ENCODE measurements around the gene SLC6A1. TPM values are rescaled to one million over a fixed set of nuclear protein-coding genes. Genes with fewer than 3 reads are reported as not detected.

The SLC6A1 gene
- total and polyA plus RNA-seq, 2 of the 8 experiments (the other 6 are each of a cell fraction or from before 2014, with no cell fraction given) = 0.30 to 0.63 TPM

DNA sequence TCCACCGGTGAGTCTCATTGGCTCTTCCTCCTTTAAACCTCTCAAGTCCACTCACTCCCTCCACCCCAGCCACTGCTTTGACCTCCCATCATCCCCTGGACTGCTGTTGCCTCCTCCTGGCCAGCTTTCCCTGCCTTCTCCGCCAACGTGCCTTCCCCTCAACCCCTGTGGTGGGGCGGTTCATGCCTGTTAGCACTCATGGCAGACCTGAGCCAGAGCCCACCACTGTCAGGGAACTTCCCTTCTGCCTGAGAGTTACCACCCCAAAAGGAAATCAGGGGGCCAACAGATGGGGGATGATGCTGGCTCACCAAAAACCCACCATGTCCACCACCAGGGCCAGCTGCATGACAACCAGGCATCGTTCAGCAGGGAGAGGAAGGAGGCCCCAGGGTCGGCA is 44.2 kb upstream of the SLC6A1 start:
- H3K36me3 ChIP-seq (ENCODE audit: control insufficient read depth in 2 of 4, insufficient read depth in 4 of 4, low read length in 3 of 4) = no peaks in the 10 kb centered on the region
- no peak overlapping the region for H2AK5ac ChIP-seq (ENCODE audit: low read depth, low read length)
- no peak overlapping the region for H3K23ac ChIP-seq (ENCODE audit: insufficient read length)
- POLR2A ChIA-PET (ENCODE audit: partially characterized antibody) = no interaction called here
- DNase-seq (ENCODE audit: low read depth in 1 of 2, low spot score in 2 of 2) = no peak
- no peak overlapping the region for H3K14ac ChIP-seq (ENCODE audit: insufficient read length)
- no peak overlapping the region for H4K5ac ChIP-seq (ENCODE audit: insufficient read length, low read depth, low read length)
- H3K27me3 ChIP-seq (replicated peaks in 1 of 4; ENCODE audit: control insufficient read depth in 3 of 4, extremely low read depth in 1 of 4, insufficient read depth in 3 of 4, low read length in 3 of 4) = no peaks in the 10 kb centered on the region
- H2BK15ac ChIP-seq (ENCODE audit: low read length) = no peak overlapping the region
- H3K4me3 ChIP-seq (ENCODE audit: extremely low read depth in 1 of 4, insufficient read depth in 2 of 4, low read depth in 3 of 4, low read length in 4 of 4) = no peak overlapping the region
- 83% methylated on average over 6 of the region's 6 CpGs; no CpG with 5 or more reads in 1 of the 2 experiments for WGBS, 2 experiments (ENCODE audit: extremely low coverage in 1 of 2, insufficient coverage in 1 of 2, insufficient read length in 1 of 2, insufficient replicate concordance in 2 of 2, low coverage in 1 of 2, low lambda C conversion rate in 2 of 2, missing lambda C conversion rate in 1 of 2)
- no peak overlapping the region for H2BK12ac ChIP-seq (ENCODE audit: low read depth, low read length)
- H2BK120ac ChIP-seq (replicated peaks; ENCODE audit: low read depth, low read length) = no peak overlapping the region
- no peak overlapping the region for H4K8ac ChIP-seq (ENCODE audit: extremely low read depth, insufficient read depth, low read length)
- no peak for FAIRE-seq
- H3K9ac ChIP-seq (replicated peaks in 1 of 4; ENCODE audit: extremely low read depth in 1 of 4, low read depth in 3 of 4, low read length in 3 of 4) = no peak overlapping the region
- H3K4ac ChIP-seq (replicated peaks; ENCODE audit: insufficient read length, low read depth, low read length) = no peak overlapping the region
- H3K56ac ChIP-seq (replicated peaks; ENCODE audit: insufficient read length, low read depth, low read length) = no peak overlapping the region
- no peaks in the 10 kb centered on the region for H3K79me1 ChIP-seq (ENCODE audit: low read depth, low read length)
- H3K27ac ChIP-seq (ENCODE audit: low read depth, low read length) = no peak overlapping the region
- H3K23me2 ChIP-seq (ENCODE audit: low read depth, low read length) = no peaks in the 10 kb centered on the region
- TF ChIP-seq KDM1A (IDR thresholded peaks at IDR 0.05; ENCODE audit: borderline replicate concordance, low read length) (no peak), POLR2A (IDR thresholded peaks at IDR 0.05; ENCODE audit: control extremely low read depth in 1 of 2, low read depth in 2 of 2, low read length in 2 of 2) (no peak), GABPA (IDR thresholded peaks at IDR 0.05; ENCODE audit: borderline replicate concordance, insufficient read depth, low read length) (no peak), BCL11A (IDR thresholded peaks at IDR 0.05; ENCODE audit: low read depth in 2 of 2, low read length in 2 of 2) (no peak), SIRT6 (IDR thresholded peaks at IDR 0.05; ENCODE audit: low read length) (no peak), YY1 (IDR thresholded peaks at IDR 0.05; ENCODE audit: low read depth, low read length) (no peak), POU5F1 (IDR thresholded peaks at IDR 0.05; ENCODE audit: low read depth, low read length) (no peak), SAP30 (IDR thresholded peaks at IDR 0.05; ENCODE audit: insufficient read depth, insufficient replicate concordance, low read length) (no peak)
- TF ChIP-seq, protein P1, sequence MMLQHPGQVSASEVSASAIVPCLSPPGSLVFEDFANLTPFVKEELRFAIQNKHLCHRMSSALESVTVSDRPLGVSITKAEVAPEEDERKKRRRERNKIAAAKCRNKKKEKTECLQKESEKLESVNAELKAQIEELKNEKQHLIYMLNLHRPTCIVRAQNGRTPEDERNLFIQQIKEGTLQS (IDR thresholded peaks at IDR 0.05; ENCODE audit: insufficient read depth, low read depth, low read length) = no peak
- TF ChIP-seq, protein P2, sequence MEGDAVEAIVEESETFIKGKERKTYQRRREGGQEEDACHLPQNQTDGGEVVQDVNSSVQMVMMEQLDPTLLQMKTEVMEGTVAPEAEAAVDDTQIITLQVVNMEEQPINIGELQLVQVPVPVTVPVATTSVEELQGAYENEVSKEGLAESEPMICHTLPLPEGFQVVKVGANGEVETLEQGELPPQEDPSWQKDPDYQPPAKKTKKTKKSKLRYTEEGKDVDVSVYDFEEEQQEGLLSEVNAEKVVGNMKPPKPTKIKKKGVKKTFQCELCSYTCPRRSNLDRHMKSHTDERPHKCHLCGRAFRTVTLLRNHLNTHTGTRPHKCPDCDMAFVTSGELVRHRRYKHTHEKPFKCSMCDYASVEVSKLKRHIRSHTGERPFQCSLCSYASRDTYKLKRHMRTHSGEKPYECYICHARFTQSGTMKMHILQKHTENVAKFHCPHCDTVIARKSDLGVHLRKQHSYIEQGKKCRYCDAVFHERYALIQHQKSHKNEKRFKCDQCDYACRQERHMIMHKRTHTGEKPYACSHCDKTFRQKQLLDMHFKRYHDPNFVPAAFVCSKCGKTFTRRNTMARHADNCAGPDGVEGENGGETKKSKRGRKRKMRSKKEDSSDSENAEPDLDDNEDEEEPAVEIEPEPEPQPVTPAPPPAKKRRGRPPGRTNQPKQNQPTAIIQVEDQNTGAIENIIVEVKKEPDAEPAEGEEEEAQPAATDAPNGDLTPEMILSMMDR (IDR thresholded peaks at IDR 0.05; ENCODE audit: control extremely low read depth in 1 of 3, insufficient read depth in 1 of 3, low read depth in 1 of 3, low read length in 3 of 3) = no peak
- TF ChIP-seq, protein P3, sequence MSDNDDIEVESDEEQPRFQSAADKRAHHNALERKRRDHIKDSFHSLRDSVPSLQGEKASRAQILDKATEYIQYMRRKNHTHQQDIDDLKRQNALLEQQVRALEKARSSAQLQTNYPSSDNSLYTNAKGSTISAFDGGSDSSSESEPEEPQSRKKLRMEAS (IDR thresholded peaks at IDR 0.05) = no peak
- no peak overlapping the region for H3K4me2 ChIP-seq (ENCODE audit: insufficient read depth in 1 of 2, low read depth in 2 of 2, low read length in 2 of 2)
- CTCF ChIA-PET (ENCODE audit: partially characterized antibody) = interaction anchor here (0.7 to 16.2 kb wide), 8 partner anchors 9 to 190 kb away, joined by 3 to 211 read pairs (median 4); no protein-coding TSS in a partner anchor
- no peak overlapping the region for H2BK20ac ChIP-seq (ENCODE audit: low read length)
- no peak overlapping the region for H4K91ac ChIP-seq (replicated peaks; ENCODE audit: insufficient read length, low read length)
- no peak overlapping the region for H2AFZ ChIP-seq (ENCODE audit: low read length)
- no peaks in the 10 kb centered on the region for H3K4me1 ChIP-seq (replicated peaks in 1 of 4; ENCODE audit: control insufficient read depth in 3 of 4, insufficient read depth in 4 of 4, low read length in 3 of 4)
- H2BK5ac ChIP-seq (ENCODE audit: low read depth, low read length) = no peak overlapping the region
- no peaks in the 10 kb centered on the region for H3K79me2 ChIP-seq (ENCODE audit: control insufficient read depth in 1 of 2, insufficient read depth in 2 of 2, low read length in 2 of 2)
- no peak overlapping the region for H3K18ac ChIP-seq (ENCODE audit: extremely low read depth, low read length)
- H4K20me1 ChIP-seq (replicated peaks in 1 of 2; ENCODE audit: control insufficient read depth in 1 of 2, insufficient read depth in 2 of 2, low read length in 2 of 2) = peaks cover 0 to 2% of the 10 kb centered on the region in 2 experiments
- no peaks in the 10 kb centered on the region for H3K9me3 ChIP-seq (ENCODE audit: insufficient read depth in 2 of 2, low read depth in 1 of 2, low read length in 1 of 2)

Data from H1 (cell line).